RWPE1 (cell line): ENCODE results near the gene KRTAP10-11.

ENCODE experiments used
- CTCF ChIA-PET: fragments of 350-600 bp; sonication (Branson Sonifier 250); formaldehyde crosslinking; extraction: SDS; loops from one replicate; lab custom pipeline; 2021; lab: Yijun Ruan, JAX
- POLR2A ChIA-PET: fragments of 400-600 bp; formaldehyde crosslinking; extraction: SDS; loops from one replicate; lab custom pipeline; 2020; ENCODE audit warnings: antibody characterized with exemption; ENCODE audit not compliant: low non-redundant PET; lab: Yijun Ruan, JAX
- DNase-seq: peaks from one replicate; pipeline ENCODE4 v3.0.0; 2012; ENCODE audit warnings: low spot score
- H3K27ac ChIP-seq: fragments of 450-650 bp; 2 replicates; pipeline ENCODE4 v1.5.1; 2017
- CTCF ChIP-seq: fragments of 450-650 bp; conservative IDR thresholded peaks from 2 replicates; pipeline ENCODE4 v1.5.1; 2017; ENCODE audit warnings: low read depth, mild to moderate bottlenecking

The KRTAP10-11 gene

DNA sequence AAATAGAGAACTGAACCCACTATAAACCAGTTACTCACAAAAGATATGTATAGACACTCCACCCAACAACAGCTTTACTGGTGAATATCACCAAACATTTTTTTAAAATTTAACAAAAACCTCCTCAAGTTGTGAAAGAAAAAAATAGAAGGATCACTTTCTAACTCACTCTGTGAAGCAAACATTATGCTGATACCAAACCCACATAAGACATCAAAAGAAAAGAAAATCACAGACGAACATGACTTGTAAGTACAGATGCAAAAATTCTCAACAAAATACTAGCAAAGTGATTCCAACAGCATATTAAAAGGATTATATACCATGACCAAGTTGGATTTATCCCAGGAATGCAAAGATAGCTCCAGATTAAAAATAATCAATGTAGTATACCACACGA lies 45.5 kb downstream of the KRTAP10-11 start:
- DNase-seq = no peak

GRCh38 chr21:44692798-44693512 lies 46.7 kb downstream of the KRTAP10-11 start:
- ChIA-PET POLR2A (no interaction called here), CTCF (no interaction called here)
- H3K27ac ChIP-seq = no peak overlapping the region
- DNase-seq = no peak
- no peak for TF ChIP-seq CTCF

More for the DNA sequence above, 45.5 kb downstream of the KRTAP10-11 start:
- H3K27ac ChIP-seq = no peak overlapping the region
- no peak for TF ChIP-seq CTCF
- ChIA-PET CTCF (no interaction called here), POLR2A (no interaction called here)

DNA sequence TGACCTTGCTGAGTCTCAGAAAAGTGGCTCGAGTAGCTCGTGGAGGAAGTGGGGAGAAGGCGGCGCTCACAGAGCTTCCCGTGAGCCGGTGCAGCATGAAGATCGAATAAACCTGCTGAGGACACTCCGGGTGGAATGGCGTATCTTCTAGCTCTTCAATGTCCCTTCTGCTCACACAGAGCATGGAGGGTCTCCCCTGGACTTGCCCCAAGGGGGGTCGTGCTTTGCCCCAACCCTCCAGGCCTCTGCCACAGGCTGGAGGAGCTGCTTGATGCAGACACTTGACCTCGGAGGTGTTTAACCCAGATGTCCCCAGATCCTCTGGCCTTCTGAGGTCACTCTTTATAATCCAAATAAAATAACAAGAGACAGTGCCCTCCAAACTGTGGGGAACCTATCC lies 48.6 kb downstream of the KRTAP10-11 start:
- no peak overlapping the region for H3K27ac ChIP-seq
- no peak for DNase-seq
- no peak for TF ChIP-seq CTCF
- POLR2A ChIA-PET = no interaction called here
- CTCF ChIA-PET = no interaction called here

DNA sequence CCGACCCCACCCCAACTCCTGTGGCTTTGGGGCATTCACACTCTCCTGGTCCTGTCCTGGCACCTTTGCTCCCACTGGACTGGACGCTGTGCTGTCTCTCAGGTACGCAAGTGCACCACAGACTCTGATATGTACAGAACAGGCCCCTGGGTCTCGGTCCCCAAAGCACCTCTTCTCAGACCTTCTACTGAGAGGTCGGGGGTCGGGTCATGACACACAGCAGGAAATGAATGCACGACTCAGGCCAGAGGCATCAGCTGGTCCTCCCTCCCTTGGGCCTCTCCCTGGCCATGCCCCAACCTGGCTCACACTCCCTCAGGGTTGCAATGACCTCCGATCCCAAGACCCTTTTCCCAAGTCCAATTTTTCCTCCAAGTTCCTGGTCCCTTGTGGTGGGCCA lies 49.0 kb downstream of the KRTAP10-11 start:
- H3K27ac ChIP-seq = no peak overlapping the region
- DNase-seq = no peak
- ChIA-PET POLR2A (no interaction called here), CTCF (no interaction called here)
- TF ChIP-seq CTCF = no peak

DNA sequence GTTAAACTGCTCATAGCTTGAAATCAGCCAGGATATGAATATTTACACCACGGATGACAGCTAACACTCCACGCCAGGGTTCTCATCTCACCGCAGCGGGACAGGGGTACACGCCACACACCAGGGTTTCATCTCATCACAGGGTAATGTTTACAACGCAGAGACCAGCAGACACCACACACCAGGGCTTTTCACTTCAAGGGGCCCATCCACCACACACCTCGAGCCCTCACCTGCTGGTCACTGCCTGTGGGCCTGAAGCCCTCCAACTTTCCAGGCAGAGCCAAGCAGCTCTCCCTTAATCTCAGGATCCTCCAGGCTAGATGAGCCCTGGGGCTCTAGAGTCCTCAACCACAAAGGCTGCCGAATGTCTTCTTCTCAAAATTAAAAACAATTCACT lies 49.4 kb downstream of the KRTAP10-11 start:
- no peak for DNase-seq
- TF ChIP-seq CTCF = no peak
- ChIA-PET CTCF (no interaction called here), POLR2A (no interaction called here)
- H3K27ac ChIP-seq = no peak overlapping the region

GRCh38 chr21:44696572-44696971 lies 50.4 kb downstream of the KRTAP10-11 start:
- TF ChIP-seq CTCF = no peak
- CTCF ChIA-PET = interaction anchor here (0.7 kb wide), 1 partner anchor 747 kb away, joined by 5 read pairs; no protein-coding TSS in a partner anchor
- DNase-seq = no peak
- no peak overlapping the region for H3K27ac ChIP-seq
- POLR2A ChIA-PET = no interaction called here
